ENCODE data around the gene PI4K2A.
"Not testable (repeated sequence)": the region's sequence is repeated elsewhere in the genome, so short reads cannot be mapped to it uniquely, and the experiment has no call there.

The PI4K2A gene

GRCh38 chr10:97629289-97629688, 11.2 kb upstream of the PI4K2A start:
- in situ Hi-C loops (cut with HindIII; ENCODE audit: low sequenced_read_pairs) = no loop called here

- in situ Hi-C loops (cut with HindIII; ENCODE audit: low sequenced_read_pairs) = no loop called here
Measured at GRCh38 chr10:97631098-97631497, 9.4 kb upstream of the PI4K2A start.

- in situ Hi-C loops (cut with HindIII; ENCODE audit: low sequenced_read_pairs) = no loop called here
Measured at GRCh38 chr10:97632949-97633884, 7.3 kb upstream of the PI4K2A start, which contains the start of gene MORN4. Gene MORN4, minus strand, starts transcription at chr10:97633500. Its CDS starts 13,847 bp downstream, at chr10:97619653.

- in situ Hi-C loops (cut with HindIII; ENCODE audit: low sequenced_read_pairs) = no loop called here
Measured at GRCh38 chr10:97633921-97634320, 6.5 kb upstream of the PI4K2A start.

GRCh38 chr10:97635577-97635976, 4.9 kb upstream of the PI4K2A start:
- in situ Hi-C loops (cut with HindIII; ENCODE audit: low sequenced_read_pairs) = no loop called here

GRCh38 chr10:97639090-97639489, 1.4 kb upstream of the PI4K2A start:
- in situ Hi-C loops (cut with HindIII; ENCODE audit: low sequenced_read_pairs) = not testable (repeated sequence)

- in situ Hi-C loops (cut with HindIII; ENCODE audit: low sequenced_read_pairs) = no loop called here
Measured at GRCh38 chr10:97640868-97641811, 669 bp downstream of the PI4K2A start.

GRCh38 chr10:97642471-97643159, 2.1 kb downstream of the PI4K2A start:
- in situ Hi-C loops (cut with HindIII; ENCODE audit: low sequenced_read_pairs) = not testable (repeated sequence)

- in situ Hi-C loops (cut with HindIII; ENCODE audit: low sequenced_read_pairs) = no loop called here
Measured at GRCh38 chr10:97643441-97643985, 3.0 kb downstream of the PI4K2A start.

- in situ Hi-C loops (cut with HindIII; ENCODE audit: low sequenced_read_pairs) = no loop called here
Measured at GRCh38 chr10:97644936-97645335, 4.5 kb downstream of the PI4K2A start.

GRCh38 chr10:97647556-97647955, 7.1 kb downstream of the PI4K2A start:
- in situ Hi-C loops (cut with HindIII; ENCODE audit: low sequenced_read_pairs) = no loop called here

GRCh38 chr10:97648562-97649404, 8.3 kb downstream of the PI4K2A start:
- in situ Hi-C loops (cut with HindIII; ENCODE audit: low sequenced_read_pairs) = no loop called here

- in situ Hi-C loops (cut with HindIII; ENCODE audit: low sequenced_read_pairs) = not testable (repeated sequence)
Measured at GRCh38 chr10:97649405-97649750, 8.9 kb downstream of the PI4K2A start.

GRCh38 chr10:97650726-97651125, 10.3 kb downstream of the PI4K2A start:
- in situ Hi-C loops (cut with HindIII; ENCODE audit: low sequenced_read_pairs) = no loop called here

- in situ Hi-C loops (cut with HindIII; ENCODE audit: low sequenced_read_pairs) = no loop called here
Measured at GRCh38 chr10:97651773-97652172, 11.3 kb downstream of the PI4K2A start.

- in situ Hi-C loops (cut with HindIII; ENCODE audit: low sequenced_read_pairs) = no loop called here
Measured at GRCh38 chr10:97656777-97657176, 16.3 kb downstream of the PI4K2A start.

- in situ Hi-C loops (cut with HindIII; ENCODE audit: low sequenced_read_pairs) = no loop called here
Measured at GRCh38 chr10:97659589-97659988, 19.1 kb downstream of the PI4K2A start.

- in situ Hi-C loops (cut with HindIII; ENCODE audit: low sequenced_read_pairs) = no loop called here
Measured at GRCh38 chr10:97664282-97664850, 23.9 kb downstream of the PI4K2A start.

- in situ Hi-C loops (cut with HindIII; ENCODE audit: low sequenced_read_pairs) = no loop called here
Measured at GRCh38 chr10:97666992-97667391, 26.5 kb downstream of the PI4K2A start.

Measured in DLD1 (cell line).